HG02852 (cell line): ENCODE results near the gene ANK3.

Experiments
- ATAC-seq: cut with Tn5 transposase; IDR thresholded peaks from one replicate; pipeline ENCODE4 v1.9.1; 2021; ENCODE audit warnings: mild to moderate bottlenecking, moderate library complexity; ENCODE audit not compliant: unreplicated experiment

The ANK3 gene

DNA sequence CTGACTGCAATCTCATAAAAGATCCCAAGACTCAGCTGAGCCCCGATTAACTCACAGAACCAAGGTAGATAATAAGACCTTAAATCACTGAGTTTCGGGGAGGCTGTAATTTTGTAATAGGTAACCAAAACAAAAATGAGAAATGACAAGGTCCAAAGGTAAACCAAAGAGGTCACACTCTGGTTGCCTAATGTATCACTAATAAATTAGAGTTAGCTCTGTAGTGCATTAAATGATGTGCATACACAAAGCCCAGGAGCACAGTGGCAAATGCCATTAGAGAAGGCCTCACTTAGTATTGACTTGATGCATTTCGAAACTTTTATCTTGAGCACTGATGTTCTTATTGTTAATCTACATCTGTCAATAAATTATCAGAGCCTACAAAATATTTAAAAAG is 245.6 kb downstream of the ANK3 start:
- no peak for ATAC-seq

DNA sequence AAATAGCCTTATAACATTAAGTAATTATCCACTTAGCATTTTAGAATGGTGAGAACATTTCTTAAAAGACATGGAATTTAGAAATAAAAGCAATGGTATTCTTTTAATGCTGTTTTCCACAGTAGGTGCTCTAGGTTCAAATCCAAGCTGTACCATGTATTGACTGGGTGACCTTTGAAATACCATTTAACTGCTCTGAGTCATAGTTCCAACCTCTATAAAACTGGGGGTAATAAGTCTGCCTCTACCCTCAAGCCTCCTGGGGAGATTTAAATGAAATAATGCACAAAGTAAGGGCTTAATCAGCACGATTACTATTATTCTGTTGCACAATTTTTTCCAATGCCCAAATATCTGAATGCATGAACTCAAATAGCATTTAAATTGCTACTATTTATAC is 246.9 kb downstream of the ANK3 start:
- ATAC-seq: no peak

DNA sequence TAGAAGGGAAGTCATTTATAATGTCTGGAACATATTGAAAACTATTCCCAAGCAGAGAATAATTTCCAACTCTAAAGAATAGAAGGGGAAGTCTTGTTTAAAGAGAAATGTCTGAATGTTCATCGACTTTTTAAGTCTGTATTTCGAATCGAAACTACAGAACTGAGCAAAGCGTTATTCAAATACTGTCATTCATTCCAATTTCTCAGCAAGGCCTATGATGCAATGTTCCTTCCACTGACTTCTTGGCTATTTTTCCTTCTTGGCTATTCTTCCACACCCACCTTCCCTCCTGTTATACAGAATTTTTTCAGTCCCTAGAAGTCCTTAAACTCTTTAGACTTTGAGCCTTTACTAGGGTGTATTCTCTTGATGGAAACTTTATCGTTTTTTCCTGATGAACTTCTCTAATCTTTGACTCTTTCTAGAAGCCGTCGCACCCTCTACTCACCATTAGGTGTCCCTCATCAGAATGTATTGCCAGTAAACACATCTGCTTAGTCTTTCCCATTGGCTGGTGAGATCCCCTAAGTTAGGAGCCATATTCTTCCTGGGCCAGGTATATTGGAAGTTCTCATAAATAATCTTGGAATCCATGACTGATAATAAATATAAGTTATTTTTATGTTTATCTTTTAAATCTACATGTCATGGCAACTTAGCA is 247.6 kb downstream of the ANK3 start:
- no peak for ATAC-seq

- no peak for ATAC-seq
Measured at GRCh38 chr10:60140651-60141632, 248.7 kb downstream of the ANK3 start.

- ATAC-seq: no peak
Measured at GRCh38 chr10:60139798-60140566, 249.7 kb downstream of the ANK3 start.

DNA sequence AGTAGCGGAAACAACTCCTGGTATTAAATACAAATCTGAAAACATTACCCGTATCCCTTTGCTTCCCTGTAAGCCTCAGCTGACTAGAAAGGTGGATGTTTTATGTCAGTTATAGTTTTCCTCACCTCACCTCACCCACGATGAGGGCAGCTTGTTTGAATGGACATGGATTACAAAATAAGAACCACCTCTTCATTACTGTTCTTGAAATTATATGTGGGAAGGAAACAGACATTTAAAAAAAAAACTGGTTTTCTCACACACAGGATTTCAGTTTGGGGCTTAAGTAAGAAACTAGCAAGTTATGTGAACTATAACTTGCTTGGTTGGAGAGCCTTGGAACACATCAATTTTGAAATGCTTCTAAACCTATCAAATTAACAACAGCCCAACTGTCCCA is 250.4 kb downstream of the ANK3 start:
- no peak for ATAC-seq

DNA sequence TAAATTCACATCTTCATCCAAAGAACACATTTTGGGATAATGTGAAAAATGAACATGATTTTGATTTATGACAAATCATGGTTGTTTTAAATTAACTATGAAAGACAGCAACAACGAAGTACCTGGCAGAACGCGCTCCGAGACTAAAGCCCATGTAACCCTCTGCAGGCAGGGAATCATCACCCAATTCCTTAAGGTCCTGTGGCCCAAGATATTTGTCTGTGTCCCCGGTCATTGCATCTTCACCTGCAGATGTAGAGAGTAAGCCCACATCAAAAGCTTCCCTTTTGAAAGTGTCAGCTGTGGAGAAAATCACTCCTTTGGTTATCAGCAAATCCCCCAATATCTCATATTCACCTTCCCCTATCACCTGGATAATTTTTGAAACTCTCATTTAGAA is 250.8 kb downstream of the ANK3 start:
- ATAC-seq: no peak

DNA sequence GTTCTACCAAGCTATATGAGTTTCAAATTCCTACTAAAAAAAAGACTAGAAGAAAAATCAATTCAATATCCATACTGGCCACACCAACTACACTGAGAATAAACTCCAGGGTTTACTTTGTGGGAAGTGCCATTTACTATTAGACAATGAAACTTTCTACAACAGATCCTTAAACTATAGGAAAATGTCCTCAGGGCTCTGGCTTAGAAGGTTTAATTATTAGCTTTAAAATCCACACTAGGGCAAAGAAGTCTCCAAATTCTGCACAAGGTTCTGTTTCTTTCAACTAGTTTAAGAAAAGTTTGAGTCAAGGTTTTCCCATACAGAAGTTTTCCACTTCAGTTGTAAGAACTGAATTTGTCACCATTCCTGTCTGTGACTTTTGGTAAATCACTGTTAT is 251.6 kb downstream of the ANK3 start:
- no peak for ATAC-seq

DNA sequence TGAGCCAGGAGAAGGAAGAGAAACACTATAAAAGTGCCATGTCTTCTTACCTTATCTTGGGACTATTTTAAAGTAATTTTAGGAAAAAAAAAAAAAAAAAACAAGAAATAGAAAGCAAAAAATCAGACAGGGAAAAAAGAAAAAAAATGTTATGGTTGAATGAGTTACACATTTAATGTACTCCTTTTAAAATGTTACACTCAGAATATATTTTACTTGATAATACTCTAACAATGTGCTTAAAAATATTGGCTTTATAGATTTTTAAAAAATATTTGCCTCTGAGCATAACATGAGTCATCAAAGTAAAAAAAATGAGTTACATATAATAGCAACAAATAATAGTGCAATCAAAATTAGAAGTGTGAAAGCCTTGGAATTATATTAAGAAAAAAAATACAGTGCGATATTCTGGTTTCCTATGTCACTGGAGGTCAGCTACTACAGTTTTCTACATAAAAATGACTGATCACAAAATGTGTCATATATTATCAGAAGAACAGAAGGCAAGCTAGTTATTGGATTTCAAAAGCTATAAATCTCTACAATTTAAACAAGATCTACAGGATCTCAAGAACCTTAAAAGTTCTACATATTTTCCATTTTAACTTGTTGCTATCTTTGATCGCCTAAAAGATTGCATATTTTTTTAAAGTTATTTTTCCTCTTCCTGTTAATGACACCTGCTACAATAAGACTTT is 252.2 kb downstream of the ANK3 start:
- ATAC-seq: no peak

DNA sequence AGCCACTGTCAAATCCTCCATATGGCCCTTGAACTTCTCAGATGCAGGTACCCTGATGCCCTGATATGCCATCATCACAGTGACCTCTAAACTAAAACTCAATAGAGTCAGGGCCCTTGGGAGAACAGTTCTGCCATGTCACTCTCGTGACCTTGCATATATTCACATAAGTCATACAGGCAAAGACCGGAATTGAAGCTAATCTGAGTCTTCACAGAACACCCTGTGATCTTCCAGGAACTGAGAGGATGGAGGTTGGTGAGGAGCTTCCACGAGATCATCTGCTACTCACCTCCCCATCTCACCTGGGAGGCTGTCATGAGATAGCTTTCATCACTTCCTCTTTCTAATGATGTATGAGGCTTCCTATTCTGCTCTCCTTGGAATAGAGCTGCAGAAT is 254.7 kb downstream of the ANK3 start:
- no peak for ATAC-seq

DNA sequence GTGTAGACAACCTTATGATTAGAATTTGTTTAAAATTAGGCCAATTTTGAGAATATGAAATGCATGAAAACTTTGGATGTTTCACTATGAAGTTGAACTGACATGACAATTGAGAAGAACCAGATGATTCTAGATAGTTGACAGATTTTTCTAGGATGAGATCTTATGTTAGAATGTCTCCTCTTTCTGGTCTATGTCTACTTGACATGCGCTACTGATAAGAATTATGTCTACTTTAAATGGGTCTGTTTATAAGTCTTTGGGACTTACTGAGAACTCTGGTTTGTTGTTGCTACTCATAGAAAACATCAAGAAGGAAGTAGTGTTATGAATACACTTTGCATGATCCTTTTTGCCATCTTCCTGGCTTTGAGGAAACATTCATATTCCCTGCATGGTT is 255.1 kb downstream of the ANK3 start:
- ATAC-seq: no peak

DNA sequence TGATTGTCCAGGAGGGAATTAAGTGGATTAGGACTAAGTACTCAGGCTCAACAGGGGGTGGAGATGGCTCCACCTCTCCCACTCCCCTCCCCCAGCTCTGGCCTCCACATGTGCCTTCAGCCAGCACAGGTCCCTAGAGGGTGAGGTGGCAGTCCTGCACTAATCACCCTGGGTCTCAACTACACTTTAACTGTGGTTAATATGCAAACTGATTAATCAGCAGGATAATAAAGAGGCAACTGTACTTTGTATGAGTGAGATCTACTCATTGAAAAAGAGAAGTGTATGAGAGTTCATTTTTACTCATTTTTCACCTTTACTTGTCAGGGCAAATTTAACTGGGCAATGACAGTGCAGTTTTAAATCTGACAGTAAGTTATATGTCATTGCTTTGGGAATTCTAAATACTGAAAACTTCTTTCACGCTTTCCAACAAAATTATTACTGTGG is 259.5 kb downstream of the ANK3 start:
- ATAC-seq: no peak

DNA sequence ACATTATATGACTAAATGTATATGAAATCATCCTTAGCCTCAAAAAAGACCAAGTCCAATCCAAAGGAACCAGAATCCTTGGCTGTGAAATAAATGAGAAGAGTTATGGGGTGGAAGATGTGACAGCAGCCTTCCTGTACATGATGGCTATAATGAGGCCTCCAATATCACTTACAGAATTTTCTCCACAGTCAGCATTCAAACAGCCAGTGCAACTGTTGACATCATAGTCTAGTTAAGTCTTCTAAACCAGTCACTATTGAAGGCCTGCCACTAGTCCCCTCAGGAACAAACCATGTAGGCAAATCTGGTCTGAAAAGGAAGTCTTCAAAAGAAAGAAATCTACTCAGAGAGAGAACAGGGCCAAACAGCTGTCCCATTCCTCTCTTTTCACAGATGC is 263.8 kb downstream of the ANK3 start:
- no peak for ATAC-seq

GRCh38 chr10:60124536-60124935 is 265.1 kb downstream of the ANK3 start:
- no peak for ATAC-seq

GRCh38 chr10:60123668-60124067 is 266.0 kb downstream of the ANK3 start:
- ATAC-seq: no peak

DNA sequence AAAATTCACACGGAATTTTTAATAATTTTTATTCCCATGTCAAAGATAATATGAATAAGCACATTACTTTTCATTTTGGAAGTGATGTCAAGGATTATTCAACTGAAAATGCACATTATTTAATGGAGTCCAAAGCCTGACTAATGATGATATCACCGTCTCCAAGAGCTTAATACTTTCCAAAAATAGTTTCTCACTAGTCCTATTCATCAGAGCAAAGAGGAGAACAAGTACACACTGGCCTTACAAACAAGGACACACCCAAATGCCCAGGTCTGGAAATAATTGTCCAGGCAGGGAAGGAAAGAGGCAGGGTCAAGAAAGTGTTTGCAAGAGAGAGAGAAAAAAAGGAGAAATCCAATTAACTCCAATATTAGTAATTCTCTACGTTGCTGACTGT is 266.5 kb downstream of the ANK3 start:
- ATAC-seq: no peak

GRCh38 chr10:60122190-60122589 is 267.5 kb downstream of the ANK3 start:
- ATAC-seq: no peak

DNA sequence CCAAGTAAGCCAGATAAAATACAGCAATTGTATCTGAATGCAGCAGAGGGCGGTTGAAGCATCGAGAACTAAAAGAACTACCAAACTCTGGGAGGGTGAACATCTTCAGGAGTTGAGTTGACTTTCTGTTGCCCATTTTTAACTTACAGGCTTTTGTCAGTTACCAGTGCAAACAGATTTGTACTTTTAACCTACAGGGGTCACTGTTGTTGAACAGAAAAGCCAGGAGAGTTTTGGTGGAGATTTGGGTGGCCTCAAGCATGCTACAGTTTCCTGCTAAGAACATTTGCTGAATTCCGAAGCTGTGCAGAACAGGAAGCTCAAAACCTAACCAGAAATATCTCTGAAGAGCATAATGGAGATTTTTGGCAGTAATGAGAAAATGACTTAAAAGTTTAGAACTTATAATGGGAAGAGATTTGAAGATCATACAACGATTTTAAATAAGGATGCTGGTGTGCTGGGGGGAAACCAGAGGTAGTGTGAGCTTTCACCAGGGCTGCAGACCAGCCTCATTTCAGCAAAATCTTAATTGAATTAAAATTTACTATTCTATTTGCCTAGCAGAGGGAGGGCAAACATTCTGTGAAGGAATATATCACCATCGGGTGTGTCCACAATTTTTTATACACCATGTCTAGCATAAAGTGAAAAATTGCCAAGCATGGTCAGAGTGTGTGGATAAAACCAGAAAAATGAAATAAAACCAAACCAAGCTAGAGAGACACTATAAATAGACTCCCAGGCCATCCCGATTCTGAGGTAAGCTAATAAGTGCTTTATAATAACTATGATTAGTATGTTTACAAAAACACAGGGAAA is 274.7 kb downstream of the ANK3 start:
- ATAC-seq: peak; percentile 75

DNA sequence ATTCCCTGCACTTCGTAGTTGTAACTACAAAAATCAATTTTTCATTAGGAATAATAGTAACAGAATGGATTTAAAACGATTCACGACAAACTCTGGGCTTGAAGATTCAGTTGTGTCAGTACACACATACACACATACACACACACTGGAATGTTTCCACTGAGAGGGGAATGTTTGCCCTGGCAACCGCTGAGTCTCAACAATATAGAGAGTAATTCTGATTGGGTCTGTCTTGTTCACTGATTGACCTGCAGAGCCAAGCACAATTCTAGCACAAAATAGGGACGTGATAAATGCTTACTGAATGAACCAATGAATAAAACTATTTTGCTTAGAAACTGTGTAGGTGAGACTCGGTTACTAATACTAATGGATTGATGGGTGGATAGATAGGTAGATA is 278.9 kb downstream of the ANK3 start:
- no peak for ATAC-seq
